Gastrocnemius medialis (tissue), 4 donors: ENCODE results near the gene THSD4.
A peak's percentile ranks its signal among the peaks of the same experiment; 100 is the strongest.

Source experiments
- POLR2A ChIP-seq, 2 donors: fragments of 450-650 bp; IDR thresholded peaks; one replicate each; pipeline ENCODE4 v1.6.1; 2017; ENCODE audit warnings: antibody characterized with exemption in 2 of 2, mild to moderate bottlenecking in 2 of 2, moderate library complexity in 2 of 2
- TF ChIP-seq, protein P1 (sequence below), 5 experiments: fragments of 450-650 bp in 3 of 5; fragments of 200-600 bp in 2 of 5; sonication (generic) in 2 of 5; IDR thresholded peaks in 4 of 5; conservative IDR thresholded peaks in 1 of 5; 1 replicate in 4 of 5; 2 replicates in 1 of 5; pipeline ENCODE4 v1.5.1; 2016 to 2019; ENCODE audit warnings: antibody characterized with exemption in 5 of 5, mild to moderate bottlenecking in 3 of 5, moderate library complexity in 3 of 5

DNA sequence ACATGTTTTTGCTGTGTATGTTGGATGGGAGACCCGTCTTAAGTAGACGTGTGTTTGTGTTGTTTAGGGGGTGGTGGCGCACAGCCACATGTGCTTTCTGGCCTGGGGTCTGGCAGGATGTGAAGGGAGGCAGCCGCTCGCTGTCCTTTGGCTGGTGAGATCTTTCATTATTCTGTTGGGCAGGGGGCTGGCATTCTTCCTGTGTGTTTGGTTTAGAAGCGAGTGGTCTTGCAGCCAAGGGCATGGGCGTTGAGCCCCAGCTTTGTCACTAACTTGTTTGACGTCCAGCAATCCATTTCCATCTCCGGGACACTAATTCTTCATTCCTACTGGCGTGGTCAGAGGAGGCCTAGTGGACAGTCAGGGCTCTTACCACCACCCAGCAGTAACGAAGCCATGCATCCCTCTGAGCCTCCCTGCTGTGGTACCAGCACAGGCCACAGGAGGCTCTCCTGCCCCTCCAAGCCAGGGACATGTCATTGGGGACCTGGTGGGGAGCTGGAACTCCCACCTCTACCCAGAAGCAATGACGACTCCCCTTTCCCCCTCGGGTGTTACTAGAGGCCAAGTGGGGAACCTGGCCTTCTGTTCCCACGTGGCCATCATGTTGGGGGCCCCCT lies 10.7 kb downstream of the THSD4 start:
- no peak for TF ChIP-seq POLR2A (IDR thresholded peaks at IDR 0.05)
- TF ChIP-seq, protein P1, sequence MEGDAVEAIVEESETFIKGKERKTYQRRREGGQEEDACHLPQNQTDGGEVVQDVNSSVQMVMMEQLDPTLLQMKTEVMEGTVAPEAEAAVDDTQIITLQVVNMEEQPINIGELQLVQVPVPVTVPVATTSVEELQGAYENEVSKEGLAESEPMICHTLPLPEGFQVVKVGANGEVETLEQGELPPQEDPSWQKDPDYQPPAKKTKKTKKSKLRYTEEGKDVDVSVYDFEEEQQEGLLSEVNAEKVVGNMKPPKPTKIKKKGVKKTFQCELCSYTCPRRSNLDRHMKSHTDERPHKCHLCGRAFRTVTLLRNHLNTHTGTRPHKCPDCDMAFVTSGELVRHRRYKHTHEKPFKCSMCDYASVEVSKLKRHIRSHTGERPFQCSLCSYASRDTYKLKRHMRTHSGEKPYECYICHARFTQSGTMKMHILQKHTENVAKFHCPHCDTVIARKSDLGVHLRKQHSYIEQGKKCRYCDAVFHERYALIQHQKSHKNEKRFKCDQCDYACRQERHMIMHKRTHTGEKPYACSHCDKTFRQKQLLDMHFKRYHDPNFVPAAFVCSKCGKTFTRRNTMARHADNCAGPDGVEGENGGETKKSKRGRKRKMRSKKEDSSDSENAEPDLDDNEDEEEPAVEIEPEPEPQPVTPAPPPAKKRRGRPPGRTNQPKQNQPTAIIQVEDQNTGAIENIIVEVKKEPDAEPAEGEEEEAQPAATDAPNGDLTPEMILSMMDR (IDR thresholded peaks at IDR 0.05 in 4 of 5, conservative IDR thresholded peaks at IDR 0.05 in 1 of 5) = peak in 4 of 5 experiments; percentile 15 to 55 (median 26)
